Stimulated activated CD4-positive, alpha-beta T cell treated with anti-CD3 and anti-CD28 coated beads, Interleukin-4, amount 100 ng/mL, for 24 hours (primary cell): ENCODE measurements around the gene FMNL3.
"Not testable (repeated sequence)": the region's sequence is repeated elsewhere in the genome, so short reads cannot be mapped to it uniquely, and the experiment has no call there.

Experiments used
- DNase-seq: peaks from one replicate; pipeline ENCODE4 v3.0.0-alpha.2; 2020

Gene FMNL3

DNA sequence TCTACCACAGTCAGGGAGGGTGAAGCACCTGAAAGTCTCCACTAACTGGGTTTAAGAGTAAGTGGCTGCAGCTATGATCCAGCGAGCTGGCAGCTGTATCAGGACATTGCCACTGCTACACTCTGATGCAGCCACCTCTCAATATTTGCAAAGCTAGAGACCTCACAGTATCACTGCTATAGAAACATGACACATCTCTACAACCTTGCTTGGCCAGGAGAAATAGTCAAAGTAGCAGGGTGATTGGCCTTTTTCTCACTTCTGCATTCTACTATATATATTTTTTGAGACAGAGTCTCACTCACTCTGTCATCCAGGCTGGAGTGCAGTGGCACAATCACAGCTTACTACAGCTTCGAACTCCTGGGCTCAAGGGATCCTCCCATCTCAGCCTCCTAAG lies 9.3 kb upstream of the FMNL3 start:
- DNase-seq = no peak

- not testable (repeated sequence) for DNase-seq
Observed at GRCh38 chr12:49713952-49714351, 6.7 kb upstream of the FMNL3 start.

DNA sequence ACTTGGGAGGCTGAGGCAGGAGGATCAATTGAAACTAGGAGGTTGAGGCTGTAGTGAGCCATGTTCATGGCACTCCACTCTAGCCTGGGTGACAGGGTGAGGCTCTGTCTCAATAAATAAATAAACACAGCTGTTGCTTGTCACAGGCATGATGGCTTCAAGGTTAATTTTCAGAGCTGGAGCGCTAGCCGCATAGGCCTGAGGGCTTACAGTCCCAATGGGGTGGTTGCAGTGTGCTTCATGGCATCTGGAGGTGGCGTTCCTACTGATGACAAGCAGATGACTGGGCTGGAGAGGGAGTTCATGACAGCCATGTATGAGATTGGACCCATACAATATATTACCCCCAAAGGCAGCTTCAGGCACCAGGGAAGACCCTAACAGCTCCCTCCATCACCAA lies 1.6 kb upstream of the FMNL3 start:
- no peak for DNase-seq

- no peak for DNase-seq
Observed at GRCh38 chr12:49707812-49708147, 575 bp upstream of the FMNL3 start.

DNA sequence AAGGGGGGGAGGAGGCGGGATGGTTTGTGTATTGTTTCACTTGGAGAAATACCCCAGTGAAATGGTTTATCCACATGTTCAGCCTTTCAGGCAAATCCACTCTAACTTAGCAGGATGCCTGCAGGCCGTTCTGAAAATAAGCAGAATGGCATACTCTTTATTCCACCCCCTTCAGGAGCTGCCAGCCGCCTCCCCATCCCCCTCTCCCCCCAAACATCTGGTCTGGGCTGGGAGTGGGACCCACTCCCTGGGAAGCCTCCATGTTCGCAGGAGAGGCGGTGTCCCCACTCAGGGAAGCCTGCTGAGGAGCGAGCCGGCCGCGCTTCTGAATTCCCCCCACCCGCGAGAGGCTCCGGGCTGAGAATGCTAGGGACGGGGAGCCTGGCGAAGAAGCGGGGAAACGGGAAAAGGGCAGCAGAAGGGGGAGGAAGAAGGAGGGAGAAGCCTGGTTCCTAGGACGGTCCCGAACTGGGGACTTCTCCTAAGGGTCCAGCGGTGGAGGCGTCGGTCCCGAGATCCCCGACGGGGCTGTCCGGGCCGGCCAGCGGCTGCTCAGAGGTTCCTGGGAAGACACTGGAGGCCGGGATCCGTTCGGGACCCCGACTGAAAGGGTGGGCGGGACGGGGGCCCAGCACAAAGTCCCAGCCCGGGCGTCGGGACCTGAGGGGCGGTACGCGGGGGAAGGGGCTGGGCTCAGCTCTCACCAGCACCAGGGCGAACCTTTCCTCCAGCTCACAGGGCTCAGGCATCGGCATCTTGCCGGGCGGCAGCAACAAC lies 666 bp downstream of the FMNL3 start:
- DNase-seq = no peak

GRCh38 chr12:49705479-49706134 lies 1.6 kb downstream of the FMNL3 start:
- peak; percentile 30 for DNase-seq

DNA sequence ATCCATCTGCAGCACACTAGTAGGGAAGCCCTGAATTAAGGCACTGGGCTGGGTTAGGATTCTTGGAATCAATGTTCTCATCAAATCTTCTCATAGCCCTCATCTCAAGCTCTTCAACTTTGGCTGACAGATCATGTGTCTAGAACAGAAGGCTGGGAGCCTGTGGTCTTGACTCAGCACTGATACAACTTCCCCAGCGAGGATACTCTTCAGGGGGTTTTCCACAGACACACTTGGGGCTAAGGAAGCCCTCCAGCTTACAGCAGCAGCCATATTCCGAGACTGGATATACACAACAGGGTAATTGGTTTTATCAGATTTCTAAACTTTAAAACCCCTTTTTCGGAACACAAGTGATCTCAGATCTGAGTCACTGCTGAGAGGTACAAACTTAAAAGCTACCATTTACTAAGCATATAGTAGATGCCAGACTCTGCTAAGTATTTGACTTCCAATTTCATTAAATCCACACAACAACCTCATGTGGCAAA lies 3.5 kb downstream of the FMNL3 start:
- peak; percentile 68 for DNase-seq

GRCh38 chr12:49702676-49703215 lies 4.5 kb downstream of the FMNL3 start:
- DNase-seq = no peak

- no peak for DNase-seq
Observed at GRCh38 chr12:49702009-49702408, 5.2 kb downstream of the FMNL3 start.

- peak; percentile 51 for DNase-seq
Observed at GRCh38 chr12:49698619-49699545, 8.3 kb downstream of the FMNL3 start.

DNA sequence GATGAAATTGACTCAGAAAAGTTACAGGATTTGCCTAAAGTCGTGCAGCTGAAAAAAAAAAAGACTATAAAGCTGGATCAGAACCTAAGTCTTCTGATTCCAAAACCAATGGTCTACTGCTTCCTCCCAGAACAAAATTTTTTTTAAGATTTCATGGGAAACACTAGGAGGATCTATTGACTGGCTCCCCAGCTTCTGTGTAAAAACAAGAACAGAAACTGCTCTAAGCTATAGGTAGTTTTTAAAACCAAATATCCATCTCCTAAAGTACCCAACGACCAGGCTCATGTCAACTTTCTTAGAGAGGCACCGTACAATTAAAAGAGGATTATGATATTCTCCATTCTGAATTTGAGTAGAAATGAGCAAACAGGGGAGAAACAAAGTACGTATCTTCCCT lies 9.4 kb downstream of the FMNL3 start:
- no peak for DNase-seq

GRCh38 chr12:49696723-49697122 lies 10.5 kb downstream of the FMNL3 start:
- no peak for DNase-seq

DNA sequence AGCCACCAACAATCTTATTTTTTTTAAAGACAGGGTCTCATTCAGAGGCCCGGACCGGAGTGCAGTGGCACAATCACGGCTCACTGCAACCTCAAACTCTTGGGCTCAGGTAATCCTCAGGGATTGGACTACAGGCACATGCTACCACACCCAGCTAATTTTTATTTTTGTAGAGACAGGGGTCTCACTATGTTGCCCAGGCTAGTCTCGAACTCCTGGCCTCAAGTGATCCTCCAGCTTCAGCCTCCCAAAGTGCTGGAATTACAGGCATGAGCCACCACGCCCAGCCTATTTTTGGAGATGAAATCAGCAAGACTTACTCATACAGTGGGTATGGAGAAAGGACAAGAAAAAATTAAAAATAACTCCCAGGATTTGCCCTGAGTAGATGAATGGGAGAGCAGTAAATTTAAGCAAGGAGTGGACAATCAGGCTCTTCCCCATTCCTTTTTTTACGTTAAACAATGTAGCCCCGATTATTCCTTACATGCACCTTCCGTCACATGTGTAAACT lies 13.2 kb downstream of the FMNL3 start:
- DNase-seq = no peak

DNA sequence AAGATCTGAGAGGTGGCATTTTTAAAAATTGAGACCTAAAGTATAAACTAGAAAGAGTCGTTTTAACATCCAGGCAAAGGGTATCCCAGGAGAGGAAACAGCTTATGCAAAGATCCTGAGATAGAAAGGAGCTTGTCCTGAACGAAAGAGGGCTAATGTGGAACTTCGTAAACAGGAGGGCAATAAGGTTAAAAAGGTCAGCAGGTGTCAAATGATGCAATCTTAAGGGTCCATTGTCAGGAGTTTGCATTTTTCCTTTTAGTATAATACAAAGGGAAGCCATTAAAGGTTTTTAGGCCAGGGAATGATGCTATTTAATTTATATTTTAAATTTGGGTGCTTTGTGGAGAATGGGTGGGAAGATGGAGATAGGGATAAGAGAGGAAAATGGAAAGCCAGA lies 14.4 kb downstream of the FMNL3 start:
- no peak for DNase-seq

DNA sequence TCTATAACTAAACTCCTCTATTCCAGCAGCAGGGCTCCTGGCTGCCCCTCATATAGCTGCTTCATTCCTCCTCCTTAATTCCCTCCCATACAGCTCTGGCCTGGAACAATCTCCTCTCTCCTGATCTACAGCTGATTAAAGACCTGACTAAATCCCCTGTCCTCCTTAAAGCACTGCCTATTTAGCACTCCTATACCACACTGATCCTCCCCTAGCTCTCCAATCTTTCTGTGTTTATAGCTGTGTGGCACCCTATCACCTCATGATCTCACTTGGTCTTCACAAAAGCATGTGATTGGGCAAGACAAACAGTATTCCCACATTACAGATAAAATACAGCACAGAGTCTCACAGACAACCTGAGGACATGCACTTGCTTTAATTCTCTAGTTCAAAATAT lies 17.4 kb downstream of the FMNL3 start:
- DNase-seq = no peak

DNA sequence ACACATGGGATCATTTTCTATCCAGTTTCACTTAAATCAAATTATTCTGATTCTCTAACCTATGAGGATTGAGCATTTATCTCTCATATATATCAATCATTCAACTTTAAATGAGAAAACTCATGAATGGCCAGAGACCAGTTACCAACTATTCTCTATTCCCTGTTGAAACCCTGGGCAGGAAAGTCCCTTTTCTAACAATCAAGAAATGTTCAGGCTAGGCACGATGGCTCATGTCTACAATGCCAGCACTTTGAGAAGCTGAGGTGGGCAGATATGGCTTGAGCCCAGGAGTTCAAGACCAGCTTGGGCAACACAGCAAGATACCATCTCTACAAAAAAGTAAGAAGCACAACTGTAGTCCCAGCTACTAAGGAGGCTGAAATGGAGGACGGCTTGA lies 18.0 kb downstream of the FMNL3 start:
- DNase-seq = no peak

DNA sequence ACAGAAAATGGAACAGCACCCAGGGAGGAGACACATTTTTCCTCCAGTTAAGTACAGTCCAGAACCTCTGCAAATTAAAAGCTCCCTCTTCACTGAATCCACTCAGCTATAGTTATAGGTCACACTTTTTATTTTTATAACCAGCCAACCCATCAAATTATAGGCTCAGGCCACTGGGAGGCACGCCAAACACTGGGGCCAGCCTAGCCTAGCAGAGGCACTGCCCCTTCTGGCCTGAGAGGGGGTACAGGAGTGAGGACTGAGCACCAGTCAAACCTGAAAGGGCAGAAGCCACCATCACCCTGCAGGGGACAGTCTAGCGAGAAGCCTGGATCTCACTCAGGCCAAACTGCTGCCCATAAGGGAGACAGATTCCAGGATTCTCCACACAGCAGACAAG lies 19.3 kb downstream of the FMNL3 start:
- DNase-seq = no peak

GRCh38 chr12:49684310-49684854 lies 22.8 kb downstream of the FMNL3 start:
- no peak for DNase-seq

DNA sequence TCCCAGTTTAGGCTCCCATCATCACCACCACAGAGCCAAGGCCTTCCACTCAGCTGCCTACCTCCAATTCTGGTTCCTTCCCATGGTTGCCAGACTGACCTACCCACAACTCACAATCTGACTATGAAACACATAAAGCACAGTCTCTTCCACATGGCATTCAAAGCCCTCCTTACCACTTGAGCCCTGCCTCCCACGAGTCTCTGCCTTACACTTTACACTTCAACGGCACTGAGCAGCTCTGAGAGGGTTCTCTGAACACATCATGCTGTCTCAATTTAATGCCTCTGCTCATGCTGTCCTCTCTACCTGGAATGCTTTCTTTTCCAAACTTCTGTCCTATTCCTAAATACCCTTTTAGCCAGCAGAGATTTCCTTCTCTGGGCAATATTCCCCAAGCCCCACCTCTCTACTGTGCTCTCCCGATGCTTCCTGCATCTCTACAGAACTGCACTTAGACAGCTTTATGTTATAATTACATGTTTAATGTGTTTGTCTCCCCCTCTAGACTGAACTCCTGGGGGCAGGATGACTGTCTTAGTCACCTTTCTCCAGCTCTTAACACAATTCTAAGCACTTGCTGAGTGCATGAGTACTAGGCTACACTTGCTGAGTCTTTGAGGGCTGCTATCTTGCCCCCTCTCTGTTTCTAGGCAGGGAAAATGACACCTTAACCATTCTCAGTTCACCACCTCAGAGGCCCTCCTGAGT lies 23.5 kb downstream of the FMNL3 start:
- no peak for DNase-seq

DNA sequence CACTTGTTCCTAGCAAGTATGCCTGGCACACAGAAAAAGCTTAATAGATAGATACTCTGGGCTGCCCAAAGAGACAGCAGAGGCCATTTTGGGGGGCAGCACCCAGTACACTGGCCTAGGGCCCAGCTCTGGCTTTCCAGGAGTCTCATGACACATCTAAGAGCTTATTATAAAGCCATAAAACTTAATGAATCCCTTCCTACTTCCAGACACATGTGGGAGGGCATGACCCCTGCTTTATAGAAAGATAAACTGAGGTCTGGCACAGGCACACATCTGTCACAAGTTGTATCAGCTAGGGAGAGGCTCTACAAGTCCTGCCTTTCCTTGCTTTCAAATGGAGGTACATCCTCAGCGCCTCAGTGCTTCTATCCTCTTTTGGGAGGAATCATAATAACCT lies 27.1 kb downstream of the FMNL3 start:
- DNase-seq = no peak

- DNase-seq = no peak
Observed at GRCh38 chr12:49678711-49679110, 28.5 kb downstream of the FMNL3 start.

DNA sequence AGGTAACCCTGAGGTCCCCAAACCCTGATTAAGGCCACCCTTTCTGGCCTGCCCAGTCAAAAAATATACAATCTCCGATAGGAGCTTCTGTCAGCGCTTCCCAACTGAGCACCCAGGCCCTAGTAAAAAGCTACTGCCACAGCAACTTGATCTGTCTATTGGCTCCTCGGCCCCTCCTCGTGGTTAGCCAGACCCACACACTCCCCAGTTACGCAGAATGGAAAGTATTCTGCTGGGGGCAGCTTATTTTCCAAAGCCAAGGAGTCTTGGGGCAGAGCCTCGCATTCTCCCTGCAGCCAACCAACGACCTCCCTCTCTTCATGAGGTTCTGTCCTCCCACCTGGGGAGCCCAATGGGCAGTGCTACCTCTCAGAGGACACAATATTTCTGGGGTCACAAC lies 32.1 kb downstream of the FMNL3 start:
- no peak for DNase-seq
